Omental fat pad (tissue), 4 donors: ENCODE data around the gene RUNX1. TPM values are rescaled to one million over a fixed set of nuclear protein-coding genes. Genes with fewer than 3 reads are reported as not detected.

Experiments used
- ATAC-seq: fragments of 150-250 bp; one replicate; pipeline ENCODE4 v1.9.1; 2016; ENCODE audit warnings: mild to moderate bottlenecking, moderate library complexity; ENCODE audit not compliant: low FRiP score
- DNase-seq: peaks from one replicate; pipeline ENCODE4 v3.0.0-alpha.2; 2019; ENCODE audit warnings: low spot score
- total RNA-seq, 4 donors: library from RNA; depleted of rRNA; stranded (reverse); fragments of >200 nt; gene quantifications; one replicate each; pipeline ENCODE4 v1.1.0, GENCODE V29; 2016
- TF ChIP-seq, protein P1 (sequence below), 3 donors: fragments of 450-650 bp; IDR thresholded peaks; one replicate each; pipeline ENCODE4 v1.5.1; 2016 to 2017; ENCODE audit warnings: antibody characterized with exemption in 3 of 3, mild to moderate bottlenecking in 3 of 3, moderate library complexity in 2 of 3

RUNX1 gene
- total RNA-seq, 4 donors from 2014 or later: 21.1 to 75.9 (median 30.2) TPM

DNA sequence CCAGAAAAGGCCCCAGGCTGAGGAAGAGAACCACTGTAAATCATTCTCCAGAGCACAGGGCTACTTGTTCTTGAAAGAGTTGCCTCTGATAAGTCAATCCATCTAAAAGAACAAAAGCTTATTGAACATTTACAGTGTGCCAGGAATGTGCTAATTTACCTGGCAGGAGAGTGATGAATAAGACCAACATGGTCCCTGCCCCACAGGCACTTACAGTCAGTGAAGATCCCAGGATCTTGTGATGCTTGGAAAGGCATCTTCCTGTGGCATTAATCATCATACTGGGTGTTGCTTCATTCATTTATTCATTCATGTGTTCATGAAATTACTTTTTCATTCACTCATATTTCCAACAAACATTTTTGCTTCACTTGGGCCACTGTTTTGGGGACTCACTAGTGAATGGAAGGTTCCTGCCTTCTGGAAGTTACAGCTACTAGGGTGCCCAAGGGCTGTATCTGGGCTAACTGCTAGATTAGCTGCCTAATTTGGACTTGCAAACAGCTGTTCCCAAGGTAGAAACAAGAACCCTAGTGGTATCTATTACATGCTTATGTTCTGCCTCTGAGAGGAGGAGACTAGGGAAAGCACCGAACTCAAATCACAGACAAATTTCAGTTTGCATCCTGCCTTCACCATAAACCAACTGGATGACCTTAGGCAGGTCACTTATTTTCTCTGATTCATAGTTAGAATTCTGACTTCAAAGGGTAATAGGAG lies 246.8 kb downstream of the RUNX1 start:
- DNase-seq: no peak
- no peak for ATAC-seq
- TF ChIP-seq, protein P1, sequence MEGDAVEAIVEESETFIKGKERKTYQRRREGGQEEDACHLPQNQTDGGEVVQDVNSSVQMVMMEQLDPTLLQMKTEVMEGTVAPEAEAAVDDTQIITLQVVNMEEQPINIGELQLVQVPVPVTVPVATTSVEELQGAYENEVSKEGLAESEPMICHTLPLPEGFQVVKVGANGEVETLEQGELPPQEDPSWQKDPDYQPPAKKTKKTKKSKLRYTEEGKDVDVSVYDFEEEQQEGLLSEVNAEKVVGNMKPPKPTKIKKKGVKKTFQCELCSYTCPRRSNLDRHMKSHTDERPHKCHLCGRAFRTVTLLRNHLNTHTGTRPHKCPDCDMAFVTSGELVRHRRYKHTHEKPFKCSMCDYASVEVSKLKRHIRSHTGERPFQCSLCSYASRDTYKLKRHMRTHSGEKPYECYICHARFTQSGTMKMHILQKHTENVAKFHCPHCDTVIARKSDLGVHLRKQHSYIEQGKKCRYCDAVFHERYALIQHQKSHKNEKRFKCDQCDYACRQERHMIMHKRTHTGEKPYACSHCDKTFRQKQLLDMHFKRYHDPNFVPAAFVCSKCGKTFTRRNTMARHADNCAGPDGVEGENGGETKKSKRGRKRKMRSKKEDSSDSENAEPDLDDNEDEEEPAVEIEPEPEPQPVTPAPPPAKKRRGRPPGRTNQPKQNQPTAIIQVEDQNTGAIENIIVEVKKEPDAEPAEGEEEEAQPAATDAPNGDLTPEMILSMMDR (IDR thresholded peaks at IDR 0.05): no peak

DNA sequence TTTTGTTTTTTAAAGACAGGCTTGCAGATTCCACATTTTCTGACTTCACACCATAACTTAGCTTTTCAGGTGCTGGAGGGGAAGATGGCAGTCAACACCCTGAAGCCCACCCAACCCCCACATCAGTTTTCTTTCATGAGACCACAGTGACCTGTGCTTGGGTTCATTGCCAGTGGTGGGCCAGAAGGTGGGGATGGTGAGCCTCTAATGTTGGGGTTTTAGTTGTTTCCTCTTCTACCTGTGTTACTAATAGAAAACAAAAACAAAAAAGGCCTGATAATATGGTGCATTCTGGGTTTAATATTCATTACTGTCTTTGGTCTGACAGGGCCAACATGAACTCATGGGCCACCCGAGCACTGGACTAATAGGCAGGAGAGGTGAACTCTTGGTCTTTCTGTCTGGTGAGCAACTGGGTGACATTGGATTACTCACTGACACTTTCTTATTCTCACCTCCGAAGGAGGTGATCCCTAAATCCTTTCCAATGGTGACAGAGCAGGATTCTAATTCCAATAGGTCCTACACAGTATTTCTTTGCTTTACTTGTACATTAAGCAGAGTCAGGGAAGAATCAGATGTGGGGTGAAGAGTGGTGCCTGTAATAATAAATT lies 247.5 kb downstream of the RUNX1 start:
- ATAC-seq: no peak
- no peak for DNase-seq
- TF ChIP-seq, protein P1 (IDR thresholded peaks at IDR 0.05): no peak

DNA sequence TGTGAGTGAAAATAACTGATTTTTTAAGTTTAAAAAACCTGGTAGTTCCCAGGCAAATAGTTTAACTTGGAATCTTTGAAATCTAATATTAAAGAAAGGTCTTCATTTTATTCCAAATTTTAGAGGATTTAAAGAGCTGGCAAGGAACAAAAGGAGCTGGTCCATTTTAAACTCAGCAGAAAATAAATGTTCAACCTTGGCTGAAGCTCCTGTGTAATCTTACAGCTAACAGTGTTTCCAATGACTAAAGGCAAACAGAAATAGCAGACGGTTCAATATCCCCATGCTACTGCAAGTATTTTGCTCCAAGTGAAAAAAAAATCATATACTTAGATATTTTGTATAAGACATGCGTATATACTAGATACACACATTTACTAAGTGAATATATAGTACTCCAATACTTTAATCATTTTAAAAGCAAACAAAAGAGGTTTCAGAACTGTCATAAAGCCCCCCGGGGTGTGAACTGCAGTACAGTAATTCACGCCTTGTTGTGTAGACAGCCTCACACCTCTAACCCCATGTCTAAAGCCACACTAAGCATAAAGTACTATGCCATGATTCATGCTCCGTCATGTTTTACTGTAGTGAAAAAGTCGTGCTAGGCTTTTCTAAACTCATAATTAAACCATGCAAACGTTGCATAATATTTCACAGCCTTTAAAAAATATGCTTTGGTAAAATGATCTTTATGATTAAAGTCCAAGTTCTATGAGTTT lies 248.1 kb downstream of the RUNX1 start:
- ATAC-seq (peak; percentile 65), DNase-seq (no peak)
- TF ChIP-seq, protein P1 (IDR thresholded peaks at IDR 0.05): no peak

DNA sequence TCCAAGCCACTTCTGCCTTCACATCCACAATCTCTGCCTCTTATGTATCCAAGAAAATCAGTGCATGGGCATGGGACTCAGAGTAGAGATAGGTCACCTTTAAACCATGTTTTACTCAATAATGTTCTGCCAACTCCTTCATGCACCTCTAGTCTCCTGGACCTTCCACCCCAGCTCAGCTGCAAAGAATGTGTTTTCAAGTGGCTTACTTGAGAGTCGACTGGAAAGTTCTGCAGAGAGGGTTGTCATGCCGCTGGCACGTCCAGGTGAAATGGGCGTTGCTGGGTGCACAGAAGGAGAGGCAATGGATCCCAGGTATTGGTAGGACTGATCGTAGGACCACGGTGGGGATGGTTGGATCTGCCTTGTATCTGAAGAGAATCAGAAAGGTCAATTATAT lies 250.0 kb downstream of the RUNX1 start:
- TF ChIP-seq, protein P1 (IDR thresholded peaks at IDR 0.05): no peak
- DNase-seq (no peak), ATAC-seq (no peak)

DNA sequence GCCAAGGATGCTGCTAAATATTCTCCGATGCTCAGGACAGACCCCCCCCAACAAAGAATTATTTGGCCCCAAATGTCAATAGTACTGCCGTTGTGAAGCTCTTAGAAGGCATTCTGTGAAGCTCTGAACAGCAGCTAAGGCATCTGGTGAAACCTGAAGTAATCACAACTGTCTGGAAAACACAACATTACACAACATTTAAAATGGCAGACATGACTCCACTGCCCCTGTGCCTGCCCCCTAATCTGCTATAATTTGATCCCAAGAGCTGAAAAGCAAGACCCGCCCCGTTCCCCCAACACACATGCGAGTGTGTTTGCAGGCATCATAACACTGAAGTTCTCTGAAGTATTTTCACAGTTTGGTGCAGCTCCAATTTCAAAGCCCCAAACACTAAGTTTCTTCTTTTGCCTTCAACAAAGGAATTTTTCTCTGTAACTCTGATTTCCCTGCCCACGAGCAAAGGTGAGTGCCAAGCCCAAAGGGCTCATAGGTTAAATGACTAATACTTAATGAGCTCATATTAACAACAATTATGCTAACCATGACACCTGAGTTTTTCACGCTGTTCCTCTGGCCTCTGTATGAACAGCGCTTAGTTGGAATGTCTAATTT lies 251.1 kb downstream of the RUNX1 start:
- TF ChIP-seq, protein P1 (IDR thresholded peaks at IDR 0.05): no peak
- ATAC-seq: no peak
- DNase-seq: no peak

DNA sequence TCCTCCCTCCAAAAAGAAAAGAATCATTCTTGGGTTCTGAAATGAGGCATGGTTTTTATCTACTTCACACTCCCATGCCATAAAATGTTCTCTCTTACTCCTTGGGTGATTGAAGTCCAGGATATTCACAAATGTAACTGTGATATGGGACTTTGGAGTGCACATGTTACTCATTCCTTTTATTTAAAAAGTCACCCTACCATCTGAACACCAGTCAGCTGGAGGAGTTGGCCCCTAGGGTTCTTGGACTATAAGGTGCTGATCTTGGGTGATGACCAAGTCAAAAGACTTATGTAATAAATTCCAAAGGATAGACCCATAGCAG lies 251.9 kb downstream of the RUNX1 start:
- TF ChIP-seq, protein P1 (IDR thresholded peaks at IDR 0.05): no peak
- DNase-seq: no peak
- no peak for ATAC-seq
